Tongue (tissue), 2 donors: ENCODE measurements around the gene ADPGK. TPM values are rescaled to one million over a fixed set of nuclear protein-coding genes. Genes with fewer than 3 reads are reported as not detected.
A peak's percentile ranks its signal among the peaks of the same experiment; 100 is the strongest.
"Not testable (repeated sequence)": the region's sequence is repeated elsewhere in the genome, so short reads cannot be mapped to it uniquely, and the experiment has no call there.

Experiments used
- DNase-seq: peaks from one replicate; pipeline ENCODE4 v3.0.0-alpha.2; 2015
- total RNA-seq: library from RNA; depleted of rRNA; stranded (reverse); fragments of >200 nt; gene quantifications from one replicate; pipeline ENCODE4 v1.2.3, GENCODE V29; 2014

Gene ADPGK
- 40.5 TPM for total RNA-seq

DNA sequence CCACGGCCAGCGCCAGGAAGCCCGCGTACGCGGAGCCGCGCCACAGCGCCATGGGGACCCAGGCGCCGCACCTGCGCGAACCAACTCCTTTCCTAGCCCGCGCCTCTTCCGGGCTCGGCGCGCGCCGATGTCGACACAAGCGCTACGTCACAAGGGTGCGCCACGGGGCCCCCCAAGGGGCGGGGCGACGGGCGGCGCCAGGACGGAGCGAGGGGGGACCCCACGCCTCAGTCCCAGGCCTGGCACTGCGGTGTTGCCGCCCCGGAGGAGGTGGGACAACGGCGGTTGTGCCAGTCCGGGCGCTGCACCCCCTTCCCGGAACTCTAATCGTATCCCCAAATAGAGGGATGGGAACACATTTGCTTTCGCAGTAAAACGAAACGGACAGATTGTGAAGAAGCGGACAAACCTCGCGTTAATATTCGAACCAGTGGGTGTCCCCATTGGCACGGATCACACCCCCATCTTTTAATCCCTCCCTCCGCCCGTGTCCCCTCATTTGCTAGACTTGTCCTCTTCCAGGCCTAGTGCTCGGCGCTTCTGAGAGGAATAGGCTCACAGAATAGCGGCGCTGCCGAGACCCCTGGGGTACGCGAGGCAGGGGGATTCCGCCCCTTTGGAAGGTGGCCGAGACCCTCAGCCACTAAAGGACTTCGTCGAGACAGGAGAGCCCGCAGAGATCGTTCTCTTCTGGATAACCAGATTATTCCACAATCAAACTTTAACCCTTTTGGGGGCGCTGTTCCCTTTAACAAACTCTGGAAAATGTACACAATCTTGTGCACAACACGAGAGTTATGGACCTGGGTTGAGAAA is at the start of gene ADPGK:
ADPGK (minus strand) TSS at position 119 of the 816 bp plus-strand sequence; CDS start at position 52, 67 bp downstream.
- DNase-seq = peak; percentile 97

DNA sequence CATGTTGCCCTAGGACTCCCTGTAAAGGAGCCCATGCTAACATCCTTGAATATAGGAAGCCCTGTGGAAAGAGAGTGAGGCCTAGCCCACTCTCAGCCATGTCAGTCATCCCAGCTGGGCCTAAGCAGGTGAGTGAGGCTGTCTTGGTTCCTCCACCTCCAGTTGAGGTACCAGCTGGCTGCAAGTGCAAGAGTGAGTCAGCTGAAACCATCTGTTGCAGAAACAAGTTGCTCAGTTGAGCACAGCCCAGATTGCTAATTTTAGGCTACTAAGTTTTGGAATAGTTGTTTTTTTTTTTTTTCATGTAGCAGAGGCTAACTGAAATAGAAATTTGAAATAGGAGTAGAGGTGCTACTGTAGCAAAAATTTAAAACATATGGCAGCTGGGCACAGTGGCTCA is 43.7 kb upstream of the ADPGK start:
- peak; percentile 60 for DNase-seq

DNA sequence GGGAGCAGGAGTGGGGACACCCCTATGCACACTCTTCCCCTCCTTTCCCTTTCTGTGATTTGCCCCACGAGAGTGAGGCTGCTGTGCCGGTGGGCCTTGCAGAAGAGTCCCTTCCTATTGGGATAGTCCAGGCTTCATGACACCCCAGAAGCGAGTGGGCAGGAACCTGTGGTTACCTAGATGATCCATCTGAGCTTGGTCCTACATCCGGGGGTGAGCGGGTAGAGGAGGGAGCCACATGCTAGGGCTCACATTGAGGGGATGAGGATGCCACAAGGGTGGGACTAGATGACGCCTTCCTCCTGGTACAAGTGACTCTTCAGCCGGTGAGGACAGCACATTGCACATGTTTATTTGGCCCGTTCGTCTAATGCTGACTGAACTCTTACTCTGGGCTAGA is 43.1 kb upstream of the ADPGK start:
- no peak for DNase-seq

DNA sequence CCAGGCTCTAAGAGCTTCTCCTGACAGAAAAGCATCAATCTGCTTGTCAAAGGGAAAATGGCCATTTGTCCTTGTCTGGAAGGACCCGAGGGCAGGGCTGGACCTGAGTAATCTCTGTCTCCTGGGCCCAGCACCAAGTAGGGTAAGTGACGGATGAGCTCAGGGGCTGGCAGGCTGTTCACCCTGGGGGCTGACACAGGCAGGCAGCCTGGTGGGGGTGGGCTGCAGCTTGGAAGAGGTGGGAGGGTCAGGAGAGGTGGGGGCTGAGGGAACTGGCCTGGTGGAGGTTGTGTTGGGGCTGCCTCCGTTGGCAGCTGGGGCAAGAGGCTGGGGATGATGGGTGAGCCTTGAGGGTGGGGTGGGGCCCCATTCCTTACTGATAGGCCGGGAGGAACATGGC is 42.3 kb upstream of the ADPGK start:
- DNase-seq = no peak

DNA sequence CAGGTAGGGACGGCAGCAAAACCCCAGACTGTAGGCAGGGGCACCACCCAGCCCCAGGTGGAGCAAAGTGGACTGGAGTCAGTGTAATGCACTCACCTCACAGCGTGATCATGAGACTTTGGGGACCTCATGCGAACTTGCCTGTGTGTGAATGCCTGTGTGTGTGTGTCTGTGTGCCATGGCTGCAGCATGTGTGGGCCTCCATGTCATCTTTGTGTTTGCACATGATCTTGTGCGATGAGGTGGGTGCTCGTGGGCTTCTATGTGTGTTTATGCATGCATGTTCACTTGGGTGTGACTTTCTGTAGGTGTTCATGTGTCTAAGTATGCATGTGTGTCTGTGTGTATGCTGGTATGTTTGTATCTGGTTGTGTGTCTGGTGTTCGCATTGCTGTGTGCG is 41.2 kb upstream of the ADPGK start:
- DNase-seq = no peak

DNA sequence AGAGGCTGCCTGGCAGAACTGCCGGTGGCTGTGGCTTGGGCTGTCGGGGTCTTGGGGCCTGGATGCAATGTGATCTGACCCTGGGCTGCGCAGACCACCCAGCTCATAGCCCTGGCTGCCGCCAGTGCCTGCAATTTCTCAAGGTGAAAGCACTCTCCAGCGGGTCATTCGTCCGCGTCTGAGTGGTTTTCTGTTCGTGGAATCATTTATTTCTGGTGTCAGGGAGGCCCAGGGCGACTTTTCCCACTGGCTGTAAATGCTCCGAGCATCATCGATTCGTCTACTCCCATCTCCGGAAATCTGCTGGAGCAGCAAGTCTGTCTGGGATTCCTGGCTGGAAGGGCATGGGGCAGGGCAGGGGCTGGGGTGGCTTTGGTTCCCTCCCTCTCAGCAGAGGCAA is 40.6 kb upstream of the ADPGK start:
- no peak for DNase-seq

DNA sequence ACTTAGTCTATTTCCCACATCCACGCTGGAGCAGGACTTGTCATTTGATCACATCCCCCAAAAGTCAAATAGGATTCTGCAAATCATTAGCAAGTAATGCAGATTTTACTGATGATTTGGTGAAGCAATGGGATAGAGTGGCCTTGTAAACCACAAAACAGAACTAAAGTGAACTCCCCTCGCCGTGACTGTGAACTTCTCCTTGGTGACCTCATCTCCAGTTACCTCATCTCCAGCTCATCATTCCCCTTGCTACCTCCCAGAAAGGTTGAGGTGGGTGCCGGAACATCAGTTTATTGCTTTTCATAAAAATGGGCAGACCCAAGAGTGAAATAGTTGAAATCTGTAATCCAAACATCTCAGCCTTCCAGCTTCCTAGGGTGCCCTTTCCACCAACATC is 36.7 kb upstream of the ADPGK start:
- DNase-seq = no peak

DNA sequence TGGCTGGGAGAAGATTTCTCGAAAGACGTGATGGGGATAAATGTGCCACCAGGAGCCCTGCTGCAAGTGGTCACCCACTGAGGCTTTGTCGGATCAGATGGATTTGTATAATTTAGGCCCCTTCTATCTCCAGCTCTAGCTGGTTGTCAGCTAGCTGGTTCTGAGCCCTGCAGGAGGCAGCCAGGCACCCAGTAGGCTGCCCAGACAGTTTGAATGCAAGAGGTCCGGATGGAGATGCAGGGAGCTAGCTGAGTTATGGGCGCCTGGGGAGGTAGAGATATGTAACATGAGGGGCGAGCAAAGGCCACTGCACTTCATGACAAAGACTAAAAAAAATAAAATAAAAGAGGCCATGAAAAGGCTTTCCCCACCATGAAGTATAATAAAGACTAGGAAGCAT is 35.1 kb upstream of the ADPGK start:
- no peak for DNase-seq

DNA sequence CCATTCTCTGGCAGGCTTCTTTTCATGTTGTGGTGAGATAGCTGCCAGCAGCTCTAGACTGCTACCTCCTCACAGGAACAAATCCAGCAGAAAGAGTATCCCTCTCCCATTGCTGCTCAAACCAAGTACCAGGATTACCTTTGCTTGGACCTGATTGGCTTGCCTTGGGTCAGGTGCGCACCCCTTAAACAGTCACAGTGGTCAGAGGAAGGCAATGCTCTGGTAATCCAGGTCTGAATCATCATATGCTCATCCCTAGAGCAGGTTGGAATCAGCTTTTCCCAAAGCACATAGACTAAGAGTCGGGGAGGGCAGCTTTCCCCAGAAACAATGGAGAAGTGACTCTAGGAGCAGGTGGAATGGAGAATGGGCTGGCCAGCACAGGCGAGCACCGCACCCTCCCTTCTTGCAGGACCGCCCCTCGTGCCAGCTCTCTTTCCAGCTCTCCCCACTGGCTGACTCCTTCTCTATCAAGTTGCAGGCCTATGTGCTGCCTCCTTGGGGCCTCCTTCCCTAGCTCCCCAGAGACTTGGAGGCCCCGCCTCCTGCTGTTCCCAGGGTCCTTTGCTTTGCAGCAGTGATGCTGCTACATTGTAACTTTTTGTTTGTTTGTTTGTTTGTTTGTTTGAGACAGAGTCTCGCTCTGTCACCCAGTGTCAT is 29.9 kb upstream of the ADPGK start:
- no peak for DNase-seq

DNA sequence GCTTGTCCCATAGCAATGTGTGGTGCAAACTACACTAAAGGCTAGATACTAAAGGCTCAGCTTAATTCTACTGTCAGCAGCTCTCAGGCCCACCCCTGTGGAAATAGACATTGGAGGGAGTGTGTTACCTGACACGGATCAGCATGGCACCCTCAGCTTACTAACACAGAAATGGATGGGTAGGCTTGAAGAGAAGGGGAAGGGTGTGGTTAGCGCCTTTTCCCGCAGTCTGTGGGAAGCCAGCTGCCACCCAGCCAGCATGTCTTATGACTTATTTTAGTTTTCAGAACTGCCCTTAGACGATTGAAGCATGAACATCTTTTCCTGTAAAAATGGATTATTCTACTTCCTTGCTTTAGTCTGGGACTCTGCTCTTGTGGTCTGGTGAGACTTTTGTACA is 25.8 kb upstream of the ADPGK start:
- DNase-seq = no peak

DNA sequence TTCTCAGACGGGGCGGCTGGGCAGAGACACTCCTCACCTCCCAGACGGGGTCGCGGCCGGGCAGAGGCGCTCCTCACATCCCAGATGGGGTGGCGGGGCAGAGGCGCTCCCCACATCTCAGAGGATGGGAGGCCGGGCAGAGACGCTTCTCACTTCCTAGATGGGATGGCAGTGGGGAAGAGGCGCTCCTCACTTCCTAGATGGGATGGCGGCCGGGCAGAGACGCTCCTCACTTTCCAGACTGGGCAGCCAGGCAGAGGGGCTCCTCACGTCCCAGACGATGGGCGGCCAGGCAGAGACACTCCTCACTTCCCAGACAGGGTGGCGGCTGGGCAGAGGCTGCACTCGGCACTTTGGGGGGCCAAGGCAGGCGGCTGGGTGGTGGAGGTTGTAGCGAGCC is 23.8 kb upstream of the ADPGK start:
- not testable (repeated sequence) for DNase-seq

DNA sequence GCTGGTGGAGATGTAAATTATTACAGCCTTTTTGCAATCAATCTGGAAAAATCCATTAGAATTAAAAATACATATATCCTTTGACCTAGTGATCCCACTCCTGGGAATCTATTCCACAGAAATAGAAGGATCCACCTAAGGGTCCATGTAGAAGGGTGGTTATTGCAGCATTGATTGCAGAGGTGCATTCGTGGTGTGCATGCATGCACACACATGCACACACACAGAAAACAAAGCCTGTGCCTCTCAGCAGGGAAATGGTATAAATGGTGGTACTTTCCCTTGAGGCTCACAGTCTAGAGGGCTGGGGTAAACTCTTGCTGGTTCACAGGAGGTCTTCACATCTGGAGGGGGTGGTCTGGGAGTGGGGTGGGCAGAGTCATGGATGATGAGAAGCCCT is 19.4 kb upstream of the ADPGK start:
- DNase-seq = no peak

DNA sequence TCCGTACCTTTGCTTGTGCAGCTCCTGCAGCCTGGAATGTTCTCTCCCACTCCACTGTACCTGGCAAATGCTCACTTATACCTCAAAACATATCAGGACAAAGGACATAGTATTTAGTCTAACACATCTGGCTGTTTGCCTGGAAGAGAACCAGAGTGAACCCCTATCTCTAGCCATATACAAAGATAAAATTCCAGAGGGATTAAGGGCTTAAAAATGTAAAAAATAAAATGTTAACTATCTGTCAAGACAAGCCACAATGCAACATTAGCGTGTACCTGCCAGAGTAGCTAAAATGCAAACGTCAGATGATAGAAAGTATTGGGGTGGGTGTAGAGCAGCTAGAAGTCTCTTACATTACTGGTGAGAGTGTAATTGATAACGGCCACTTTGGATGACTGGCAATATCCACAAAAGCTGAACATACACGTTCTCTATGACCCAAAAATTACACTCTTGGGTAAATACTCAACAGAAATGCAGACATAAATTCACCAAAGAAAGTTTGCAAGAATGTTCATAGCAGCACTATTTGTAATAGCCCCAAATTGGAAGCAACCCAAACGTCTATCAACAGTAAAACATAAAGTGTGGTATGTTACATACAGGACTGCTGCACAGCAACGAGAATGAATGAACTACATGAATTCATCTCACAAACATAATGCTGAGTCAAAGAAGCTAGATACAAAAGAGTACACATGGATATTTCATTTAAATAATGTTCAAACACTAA is 18.2 kb upstream of the ADPGK start:
- no peak for DNase-seq

DNA sequence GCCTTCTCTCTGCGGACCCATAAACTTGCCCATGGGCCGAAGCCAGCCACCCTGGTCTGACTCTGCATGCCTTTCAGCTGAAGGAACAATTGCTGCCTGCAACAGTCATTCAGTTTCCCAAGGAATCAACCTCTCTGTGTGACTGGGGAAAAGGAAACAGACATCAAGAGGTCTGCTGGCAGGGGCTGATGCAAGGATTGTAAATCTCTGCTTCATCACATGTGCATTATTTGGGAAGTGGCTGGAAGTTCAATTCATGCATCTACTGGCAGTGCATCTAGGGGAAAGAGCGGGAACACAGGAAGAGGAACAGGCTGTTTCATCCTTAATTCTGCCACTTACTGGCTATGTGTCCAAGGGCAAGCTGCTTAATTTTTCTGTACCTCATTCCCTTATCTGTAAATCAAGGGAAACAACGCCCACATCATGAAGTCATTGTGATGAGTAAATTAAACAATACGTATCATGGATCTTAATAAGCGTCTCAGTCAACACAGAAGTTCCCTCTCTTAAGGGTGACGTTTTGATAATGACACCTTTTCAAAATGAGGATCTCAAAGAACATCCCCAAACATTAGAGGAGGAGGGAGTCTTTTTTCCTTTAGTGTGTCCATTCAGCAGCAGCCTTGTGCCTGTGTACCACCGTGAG is 17.4 kb upstream of the ADPGK start:
- DNase-seq = no peak

DNA sequence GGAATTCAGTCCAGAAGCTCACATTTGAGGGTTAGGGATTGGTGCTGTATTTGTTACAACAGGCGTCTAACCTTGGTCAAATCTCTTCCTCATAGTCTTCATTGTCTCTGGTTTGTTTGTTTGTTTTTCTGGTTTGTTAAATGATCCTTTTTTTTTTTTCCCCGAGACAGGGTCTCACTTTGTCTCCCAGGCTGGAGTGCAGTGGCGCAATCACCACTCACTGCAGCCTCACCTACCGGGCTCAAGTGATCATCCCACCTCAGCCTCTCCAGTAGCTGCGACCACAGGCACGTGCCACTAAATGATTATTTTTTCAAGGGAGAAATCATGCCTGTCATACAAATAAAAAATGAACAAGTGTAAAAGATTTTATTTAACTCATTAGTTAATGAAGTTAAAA is 14.3 kb upstream of the ADPGK start:
- no peak for DNase-seq

DNA sequence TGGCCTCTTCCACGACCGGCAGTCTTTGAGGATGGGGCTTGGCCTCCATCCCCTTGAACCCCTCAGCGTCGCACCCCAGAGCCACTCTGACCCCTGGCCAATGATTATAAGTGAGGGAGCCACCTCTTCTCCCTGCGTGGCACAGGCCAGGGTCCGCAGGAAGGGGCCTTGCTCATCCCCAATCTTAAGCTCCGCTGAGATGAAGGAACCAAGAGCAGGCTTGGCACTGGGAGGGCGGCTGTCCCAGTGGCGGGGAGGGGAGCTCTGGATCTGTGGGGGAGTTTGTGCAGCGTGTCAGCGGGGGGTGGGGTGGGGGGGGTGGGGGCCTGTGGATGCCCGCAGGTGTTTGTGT is 13.8 kb upstream of the ADPGK start:
- DNase-seq = no peak

DNA sequence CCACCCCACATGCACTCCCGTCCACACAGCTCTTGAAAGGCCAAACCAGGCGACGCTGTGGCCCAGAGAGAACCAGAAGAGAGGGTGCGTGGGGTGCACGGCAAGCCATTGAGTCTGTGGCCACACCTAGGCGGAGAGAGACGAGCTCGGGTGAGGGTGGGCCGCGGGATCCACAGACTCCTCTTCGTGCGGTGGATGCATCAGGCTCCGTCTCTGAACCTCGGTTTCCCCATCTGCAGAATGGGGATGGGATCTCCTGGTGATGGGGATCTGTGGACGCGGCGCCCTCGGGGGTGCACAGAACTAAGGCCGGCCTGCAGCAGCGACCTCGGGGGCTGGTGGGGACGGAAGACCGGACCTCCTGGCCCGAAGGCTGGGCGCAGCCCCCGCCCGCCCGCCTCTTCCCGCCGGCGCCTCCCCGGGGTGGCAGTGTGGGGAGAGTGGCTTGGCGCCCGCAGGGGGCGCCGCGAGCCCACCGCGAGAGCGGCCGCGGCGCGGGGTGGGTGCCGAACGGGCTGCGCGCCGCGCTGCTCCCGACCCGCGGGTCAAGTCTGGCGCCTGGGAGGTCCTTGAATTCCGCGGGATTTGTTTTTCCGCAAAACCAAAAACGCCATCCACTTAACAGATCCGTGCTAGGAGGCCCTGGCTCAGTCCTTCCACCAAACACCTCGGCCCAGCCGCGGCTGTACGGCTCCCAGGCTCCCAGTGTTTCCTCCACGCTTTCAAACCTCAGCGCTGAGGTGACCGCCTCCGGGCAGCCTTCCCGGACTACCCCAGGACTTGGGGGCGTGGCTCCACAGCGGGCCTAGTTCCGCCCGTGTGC is 13.2 kb upstream of the ADPGK start:
- peak; percentile 60 for DNase-seq

DNA sequence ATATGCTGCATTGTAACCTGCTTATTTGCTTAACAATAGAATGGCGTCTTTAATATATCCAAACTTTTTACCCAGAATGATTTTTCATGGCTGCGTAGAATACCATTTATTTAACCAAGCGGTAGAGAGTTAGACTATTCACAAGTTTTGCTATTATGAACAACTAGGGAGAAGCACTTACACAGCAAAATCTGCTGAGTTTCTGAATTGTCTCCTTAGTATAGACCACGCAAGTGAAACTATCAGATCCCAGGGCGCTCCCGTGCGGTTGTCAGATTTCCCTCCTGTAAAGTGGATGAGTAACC is 12.6 kb upstream of the ADPGK start:
- DNase-seq = no peak

DNA sequence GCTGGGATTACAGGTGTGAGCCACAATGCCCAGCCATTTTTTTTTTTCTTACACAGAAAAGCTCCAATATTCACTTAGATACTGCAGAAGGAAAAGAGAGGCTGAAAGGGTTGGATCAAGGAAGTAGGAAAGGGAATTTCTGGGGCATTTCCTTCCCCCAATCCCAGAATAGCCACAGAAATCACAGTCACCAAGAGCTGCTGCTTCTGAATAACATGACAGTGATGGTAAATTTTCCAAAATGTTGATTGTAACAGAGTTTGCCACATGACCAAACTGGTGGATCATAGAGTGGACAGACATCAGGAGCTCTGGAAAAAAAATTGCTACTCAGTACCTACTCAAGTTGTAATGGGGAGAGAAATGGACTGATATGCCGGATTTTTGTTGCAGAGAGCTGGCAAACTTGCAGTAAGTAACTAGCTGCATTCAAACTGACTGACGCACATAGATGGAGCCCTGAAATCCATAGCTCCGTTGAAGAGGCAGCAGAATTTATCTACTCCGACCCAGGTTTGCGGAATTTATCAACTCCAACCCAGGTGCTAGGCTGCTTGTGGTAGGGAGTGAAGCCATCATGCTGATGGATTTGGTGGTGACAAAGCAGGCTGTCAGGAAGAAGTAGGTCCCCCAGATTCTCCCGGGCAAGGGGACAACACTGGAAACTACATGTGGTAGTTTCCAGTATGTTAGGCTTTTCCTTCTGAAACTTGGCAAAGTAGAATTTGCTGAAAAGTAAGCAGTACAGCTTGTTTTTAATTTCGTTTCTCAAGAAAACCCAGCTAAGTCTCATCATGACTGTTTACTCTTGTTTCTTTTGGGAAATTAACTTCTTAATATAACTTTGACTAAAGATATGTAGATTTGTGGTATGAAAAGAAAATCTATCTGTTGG is 10.5 kb upstream of the ADPGK start:
- no peak for DNase-seq

DNA sequence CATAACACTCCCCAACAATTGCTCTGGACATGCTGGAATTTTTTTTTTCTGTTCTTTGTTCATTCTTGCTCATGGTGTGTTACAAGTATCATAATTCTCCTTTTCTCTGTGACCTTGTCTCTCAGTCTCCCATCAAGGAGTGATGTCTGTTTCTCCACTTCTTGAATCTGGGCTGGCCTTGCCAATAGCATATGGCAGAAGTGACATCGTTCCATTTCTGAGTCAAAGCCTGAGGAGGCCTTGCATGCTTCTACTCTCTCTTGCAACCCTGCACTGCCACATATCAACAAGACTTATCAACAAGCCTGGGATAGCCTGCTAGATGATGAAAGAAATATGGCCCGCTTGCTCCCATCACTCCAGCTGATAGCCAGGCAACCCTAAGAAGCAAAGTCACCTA is 8.9 kb upstream of the ADPGK start:
- DNase-seq = no peak

DNA sequence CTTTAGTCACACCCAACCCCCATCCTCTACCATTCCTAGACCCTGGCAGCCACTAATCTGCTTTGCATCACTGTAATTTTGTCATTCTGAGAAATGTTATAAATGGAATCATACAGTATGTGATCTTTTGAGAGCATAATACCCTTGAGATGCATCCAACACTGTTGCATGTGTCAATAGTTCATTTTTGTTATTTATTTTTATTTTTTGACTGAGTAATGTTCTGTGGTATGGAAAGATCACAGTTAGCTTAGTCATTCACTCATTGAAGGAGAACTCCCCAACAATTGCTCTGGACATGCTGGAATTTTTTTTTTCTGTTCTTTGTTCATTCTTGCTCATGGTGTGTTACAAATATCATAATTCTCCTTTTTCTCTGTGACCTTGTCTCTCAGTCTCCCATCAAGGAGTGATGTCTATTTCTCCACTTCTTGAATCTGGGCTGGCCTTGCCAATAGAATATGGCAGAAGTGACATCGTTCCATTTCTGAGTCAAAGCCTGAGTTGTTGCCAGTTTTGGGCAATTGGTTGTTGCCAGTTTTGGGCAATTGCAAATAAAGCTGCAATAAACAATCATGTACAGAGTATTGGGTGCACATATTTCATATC is 6.8 kb upstream of the ADPGK start:
- DNase-seq = no peak
